Tibial nerve (tissue), 3 donors: Measurements from ENCODE around the gene ZNF326.

Experiments used
- CTCF ChIP-seq, 5 experiments: fragments of 200-600 bp in 3 of 5; fragments of 450-650 bp in 2 of 5; sonication (generic) in 3 of 5; IDR thresholded peaks; one replicate each; pipeline ENCODE4 v1.5.1; 2016 to 2019; ENCODE audit warnings: antibody characterized with exemption in 5 of 5, mild to moderate bottlenecking in 3 of 5, moderate library complexity in 2 of 5
- POLR2A ChIP-seq, 2 donors: fragments of 450-650 bp; IDR thresholded peaks; one replicate each; pipeline ENCODE4 v1.6.1; 2017; ENCODE audit warnings: antibody characterized with exemption in 2 of 2, mild to moderate bottlenecking in 2 of 2, moderate library complexity in 2 of 2

GRCh38 chr1:90027281-90027680 lies 32.4 kb downstream of the ZNF326 start:
- TF ChIP-seq CTCF (IDR thresholded peaks at IDR 0.05) = no peak
- no peak for TF ChIP-seq POLR2A (IDR thresholded peaks at IDR 0.05)
